Measurements from ENCODE around the gene FBXW12.

FBXW12 gene

DNA sequence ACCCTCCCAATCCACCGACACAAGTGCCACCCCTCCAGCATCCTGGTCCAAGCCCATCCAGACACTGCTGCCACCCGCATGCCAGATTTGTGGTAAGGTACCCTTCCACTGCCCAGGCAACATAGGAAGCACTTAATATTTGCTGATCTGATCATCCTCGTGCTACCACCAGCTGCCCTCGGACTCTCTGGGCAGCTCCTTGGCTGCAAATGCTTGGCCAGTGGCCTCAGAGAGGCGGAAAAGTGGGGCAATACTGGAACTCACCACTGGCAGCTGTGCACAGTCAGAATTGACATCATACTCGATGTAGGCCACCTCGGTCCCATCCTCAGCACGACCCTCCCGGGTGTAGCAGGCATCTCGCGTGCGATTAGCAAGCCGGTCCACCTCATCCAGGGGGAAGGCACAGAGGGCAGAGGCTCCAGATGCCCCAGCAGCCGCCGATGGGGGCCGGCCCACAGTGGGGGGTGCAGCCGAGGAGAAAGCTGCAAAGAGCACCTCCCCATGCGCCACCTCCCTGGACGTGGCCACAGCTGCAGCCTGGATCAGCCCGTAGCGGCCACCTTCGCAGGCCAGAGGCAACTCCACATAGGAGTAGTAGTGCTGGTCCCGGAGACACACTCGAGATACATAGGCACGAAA is 51.3 kb downstream of the FBXW12 start:
- DNase-seq = no peak

DNA sequence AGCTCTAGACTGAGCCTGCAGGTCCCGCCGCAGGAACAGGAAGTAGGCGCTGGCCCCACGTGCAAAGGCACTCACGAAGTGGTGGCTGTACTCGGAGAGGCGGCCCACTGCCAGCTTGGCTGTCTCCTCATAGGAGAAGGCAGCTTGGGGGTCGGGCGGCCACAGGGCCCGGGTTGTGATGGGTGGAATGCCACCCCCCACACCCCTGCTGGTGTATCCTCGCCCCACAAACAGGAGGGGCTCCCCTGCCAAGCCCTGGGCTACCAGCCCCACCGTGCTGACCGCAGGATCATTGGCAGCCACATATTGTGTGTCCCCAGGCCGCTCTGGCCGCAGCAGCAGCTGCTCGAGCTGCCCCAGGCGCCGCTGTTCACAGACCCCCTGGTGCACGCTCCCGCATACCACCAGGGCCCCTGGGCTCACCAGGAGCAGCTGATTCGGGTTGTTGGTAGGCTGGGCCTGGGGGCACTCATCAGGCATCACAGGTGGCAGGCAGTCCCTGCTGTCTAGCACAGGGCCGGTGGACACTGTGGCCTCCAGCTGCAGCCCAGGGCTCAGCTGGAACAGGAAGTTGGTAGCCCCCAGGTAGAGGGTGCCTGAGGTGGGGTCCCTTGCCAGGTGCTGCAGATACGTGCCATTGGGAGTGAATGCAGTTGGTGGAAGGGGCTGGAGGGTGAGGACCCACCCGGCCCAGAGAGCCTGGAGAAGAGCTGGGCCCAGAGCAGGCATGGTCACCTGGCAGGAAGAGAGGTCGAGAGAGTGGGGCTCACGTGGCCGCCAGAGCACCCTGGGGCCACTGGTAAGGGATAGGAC is 52.1 kb downstream of the FBXW12 start:
- DNase-seq = no peak

GRCh38 chr3:48425281-48425812 is 53.3 kb downstream of the FBXW12 start:
- DNase-seq = no peak

- DNase-seq = no peak
Measured at GRCh38 chr3:48426401-48426909, 54.4 kb downstream of the FBXW12 start.

- DNase-seq = no peak
Measured at GRCh38 chr3:48426944-48427629, 55.1 kb downstream of the FBXW12 start.

GRCh38 chr3:48427630-48427962 is 55.6 kb downstream of the FBXW12 start:
- DNase-seq = no peak

DNA sequence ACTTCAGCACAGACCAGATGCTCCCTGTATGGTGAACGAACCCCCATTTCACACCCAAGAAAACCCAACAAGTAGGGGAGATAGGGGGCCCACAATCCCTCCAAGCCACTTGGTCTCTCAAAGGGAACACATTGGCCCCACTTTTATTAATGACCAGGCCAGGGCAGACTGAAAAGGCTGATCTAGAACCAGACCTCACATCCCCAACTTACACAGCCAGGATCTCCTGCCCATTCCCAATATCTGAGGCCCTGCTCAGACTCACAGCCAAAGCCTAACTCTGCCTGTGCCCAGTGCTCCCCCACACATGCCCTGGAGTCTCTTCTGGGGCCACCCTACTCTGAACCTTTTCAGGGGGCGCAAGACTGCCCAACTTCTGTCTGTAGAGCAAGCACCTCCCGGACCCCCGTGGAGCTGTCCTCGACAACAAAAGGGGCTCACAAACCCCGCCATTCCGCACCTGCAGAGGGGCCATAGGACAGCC is 56.1 kb downstream of the FBXW12 start:
- no peak for DNase-seq

- DNase-seq = no peak
Measured at GRCh38 chr3:48428572-48429316, 56.7 kb downstream of the FBXW12 start.

- DNase-seq = no peak
Measured at GRCh38 chr3:48429317-48429959, 57.4 kb downstream of the FBXW12 start.

- DNase-seq = no peak
Measured at GRCh38 chr3:48429960-48430707, 58.1 kb downstream of the FBXW12 start, which contains the start of gene PLXNB1. Gene PLXNB1 (minus strand): TSS chr3:48430086. CDS start chr3:48424611, 5,475 bp downstream.

GRCh38 chr3:48430708-48431101 is 58.7 kb downstream of the FBXW12 start:
- no peak for DNase-seq

GRCh38 chr3:48431224-48432029 is 59.4 kb downstream of the FBXW12 start:
- DNase-seq = no peak

DNA sequence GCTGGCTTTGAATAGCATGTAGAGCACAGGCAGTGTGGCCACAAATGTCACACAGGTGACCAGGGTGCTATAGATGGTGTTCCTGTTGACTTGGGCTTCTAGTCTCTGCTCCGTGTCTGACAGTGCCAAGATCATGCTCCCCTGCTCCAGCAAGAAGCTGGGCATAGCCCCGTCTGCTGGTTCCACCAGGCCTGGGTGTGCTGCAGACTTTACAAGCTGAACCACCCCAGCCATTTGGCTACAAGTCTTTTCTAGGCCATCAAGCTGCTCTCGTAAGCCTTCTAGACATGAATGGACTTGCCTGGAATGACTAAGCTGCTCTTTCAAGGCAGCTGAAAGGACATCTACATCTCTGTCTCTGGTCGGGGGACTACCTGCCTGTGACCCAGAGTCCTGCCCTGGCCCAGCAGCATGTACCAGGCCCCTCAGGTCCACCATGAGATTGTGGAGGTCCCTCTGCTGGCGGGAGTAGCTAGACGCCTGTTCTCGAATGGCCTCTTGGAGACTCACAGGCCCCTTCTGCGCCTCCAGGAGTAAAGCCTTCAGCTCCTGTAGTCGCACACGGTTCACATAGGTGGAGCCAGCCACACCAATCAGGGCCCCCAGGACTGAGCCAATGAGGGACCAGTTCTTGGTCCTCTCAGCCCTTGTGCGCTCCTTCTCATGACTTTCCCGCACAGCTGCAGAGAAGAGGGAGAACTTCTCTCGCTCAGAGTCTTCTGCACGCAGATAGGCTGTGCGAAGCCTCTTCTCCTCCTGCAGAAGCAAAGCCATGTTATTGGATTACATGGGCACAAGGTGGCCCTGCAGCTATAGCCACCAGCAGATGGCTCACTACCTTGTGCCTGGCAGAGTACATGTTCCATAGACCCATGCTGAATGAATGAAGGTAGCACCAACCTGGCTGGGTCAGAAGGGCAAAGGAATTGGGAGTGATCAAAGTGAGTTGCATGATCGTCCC is 60.7 kb downstream of the FBXW12 start:
- DNase-seq = no peak

GRCh38 chr3:48433472-48434118 is 61.6 kb downstream of the FBXW12 start:
- DNase-seq = no peak

- DNase-seq = no peak
Measured at GRCh38 chr3:48434591-48435222, 62.7 kb downstream of the FBXW12 start.

- no peak for DNase-seq
Measured at GRCh38 chr3:48435223-48435595, 63.2 kb downstream of the FBXW12 start.

DNA sequence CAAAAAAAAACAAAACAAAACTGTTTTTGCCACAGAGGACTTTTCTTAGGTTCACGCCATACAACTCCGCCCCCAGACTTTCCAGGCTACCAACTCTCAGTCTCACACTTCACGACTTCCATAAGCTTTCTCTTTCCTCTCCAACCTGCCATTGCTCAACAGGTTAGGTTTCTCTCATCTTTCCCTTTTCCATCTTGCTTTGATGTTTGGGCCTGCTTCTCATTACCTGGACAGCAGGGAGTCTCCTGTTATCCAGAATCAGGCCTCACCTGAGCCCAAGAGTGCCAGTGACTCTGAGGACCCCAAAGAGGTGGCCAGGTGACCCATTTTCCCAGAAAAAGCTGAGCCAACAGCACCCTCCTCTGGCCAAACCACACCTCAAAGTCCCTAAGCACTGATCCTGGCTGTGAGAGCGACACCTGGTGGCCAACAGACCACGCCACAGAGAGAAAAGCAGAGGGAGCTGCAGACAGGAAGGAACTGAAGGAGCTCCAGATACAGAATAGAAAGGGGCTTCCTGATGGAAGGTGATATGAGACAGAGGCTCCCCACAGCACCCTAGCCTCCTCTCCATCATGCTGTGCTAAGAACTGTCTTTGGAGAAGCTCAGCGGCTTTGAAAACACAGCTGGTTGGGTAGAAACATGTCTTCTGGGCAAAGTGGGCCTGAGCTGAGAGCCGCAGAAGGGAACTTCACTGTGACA is 63.9 kb downstream of the FBXW12 start:
- DNase-seq = no peak

DNA sequence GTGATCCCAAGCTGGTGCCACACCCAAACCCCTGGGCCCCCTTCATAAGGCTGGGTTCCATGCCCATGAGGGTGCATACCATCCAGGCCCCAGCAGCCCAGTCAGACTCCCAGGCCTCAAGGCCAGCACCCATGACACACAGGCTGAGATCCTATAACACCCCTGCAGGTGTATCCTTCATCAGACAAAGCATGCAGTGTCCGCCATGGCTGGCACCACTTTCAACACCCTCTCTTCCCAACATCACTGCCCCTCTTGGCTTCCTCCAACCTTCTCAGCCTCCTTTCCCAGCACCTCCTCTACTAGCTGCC is 64.4 kb downstream of the FBXW12 start:
- no peak for DNase-seq

Measured in NCI-H524 treated with DMSO at 0.1 percent for 48 hours (cell line).